Measurements from ENCODE around the gene PAFAH1B2. TPM values are rescaled to one million over a fixed set of nuclear protein-coding genes. Genes with fewer than 3 reads are reported as not detected.

PAFAH1B2 gene
- total RNA-seq, 1 donor from 2014 or later: 78.7 TPM

- H3K9me3 Mint-ChIP-seq: no peaks in the 10 kb centered on the region
- POLR2A ChIA-PET: interaction anchor here (0.8 to 1.5 kb wide), 4 partner anchors 13 to 40 kb away, joined by 3 to 4 read pairs (median 3); partner anchors contain the start of gene SIDT2
- no peaks in the 10 kb centered on the region for H3K27me3 Mint-ChIP-seq
- H3K4me3 Mint-ChIP-seq: no peak overlapping the region
- intact Hi-C loops (cut with micrococcal nuclease): no loop called here
- no peak overlapping the region for H3K27ac Mint-ChIP-seq
- H3K4me1 Mint-ChIP-seq: peaks cover 2% of the 10 kb centered on the region
- no peak for TF ChIP-seq CTCF (IDR thresholded peaks at IDR 0.05)
- peaks cover 90% of the 10 kb centered on the region for H3K36me3 Mint-ChIP-seq (ENCODE audit: low read depth)
- no peak for ATAC-seq (ENCODE audit: low read depth)
- DNase-seq: no peak
- CTCF ChIA-PET: no interaction called here
Measured at GRCh38 chr11:117218133-117218915, 74.2 kb downstream of the PAFAH1B2 start.

- no peaks in the 10 kb centered on the region for H3K9me3 Mint-ChIP-seq
- no peaks in the 10 kb centered on the region for H3K27me3 Mint-ChIP-seq
- DNase-seq (no peak), ATAC-seq (ENCODE audit: low read depth) (no peak)
- H3K4me1 Mint-ChIP-seq: peaks cover 2% of the 10 kb centered on the region
- intact Hi-C loops (cut with micrococcal nuclease): no loop called here
- no peak overlapping the region for H3K4me3 Mint-ChIP-seq
- CTCF ChIA-PET: interaction anchor here (1.8 kb wide), 1 partner anchor 37 kb away, joined by 6 read pairs; no protein-coding TSS in a partner anchor
- POLR2A ChIA-PET: interaction anchor here (1.1 to 1.5 kb wide), 2 partner anchors 38 to 40 kb away, joined by 3 to 4 read pairs; partner anchors contain the start of gene SIDT2
- no peak overlapping the region for H3K27ac Mint-ChIP-seq
- H3K36me3 Mint-ChIP-seq (ENCODE audit: low read depth): peaks cover 90% of the 10 kb centered on the region
- no peak for TF ChIP-seq CTCF (IDR thresholded peaks at IDR 0.05)
Measured at GRCh38 chr11:117219001-117219400, 74.9 kb downstream of the PAFAH1B2 start.

GRCh38 chr11:117219455-117219854 is 75.4 kb downstream of the PAFAH1B2 start:
- Mint-ChIP-seq H3K36me3 (ENCODE audit: low read depth) (peaks cover 90% of the 10 kb centered on the region), H3K27ac (no peak overlapping the region), H3K27me3 (no peaks in the 10 kb centered on the region), H3K4me1 (peaks cover 2% of the 10 kb centered on the region), H3K4me3 (no peak overlapping the region), H3K9me3 (no peaks in the 10 kb centered on the region)
- TF ChIP-seq CTCF (IDR thresholded peaks at IDR 0.05): no peak
- ChIA-PET POLR2A (interaction anchor here (1.0 to 1.1 kb wide), 2 partner anchors 16 to 41 kb away, joined by 3 read pairs; partner anchors contain the start of gene SIDT2), CTCF (interaction anchor here (1.8 kb wide), 1 partner anchor 38 kb away, joined by 6 read pairs; no protein-coding TSS in a partner anchor)
- intact Hi-C loops (cut with micrococcal nuclease): no loop called here
- no peak for DNase-seq
- no peak for ATAC-seq (ENCODE audit: low read depth)

GRCh38 chr11:117219995-117220394 is 75.9 kb downstream of the PAFAH1B2 start:
- peaks cover 90% of the 10 kb centered on the region for H3K36me3 Mint-ChIP-seq (ENCODE audit: low read depth)
- no peak overlapping the region for H3K4me3 Mint-ChIP-seq
- no peaks in the 10 kb centered on the region for H3K9me3 Mint-ChIP-seq
- no peak for ATAC-seq (ENCODE audit: low read depth)
- ChIA-PET CTCF (interaction anchor here (1.8 kb wide), 1 partner anchor 38 kb away, joined by 6 read pairs; no protein-coding TSS in a partner anchor), POLR2A (interaction anchor here (1.0 to 1.5 kb wide), 5 partner anchors 9 to 75 kb away, joined by 3 to 5 read pairs (median 5); partner anchors contain the start of genes PAFAH1B2 and SIDT2)
- no peaks in the 10 kb centered on the region for H3K27me3 Mint-ChIP-seq
- no peak for TF ChIP-seq CTCF (IDR thresholded peaks at IDR 0.05)
- DNase-seq: no peak
- H3K4me1 Mint-ChIP-seq: peaks cover 2% of the 10 kb centered on the region
- intact Hi-C loops (cut with micrococcal nuclease): no loop called here
- H3K27ac Mint-ChIP-seq: no peak overlapping the region

GRCh38 chr11:117220568-117220967 is 76.5 kb downstream of the PAFAH1B2 start:
- H3K4me3 Mint-ChIP-seq: no peak overlapping the region
- ChIA-PET POLR2A (interaction anchor here (0.6 to 1.5 kb wide), 6 partner anchors 9 to 303 kb away, joined by 3 to 5 read pairs (median 4); partner anchors contain the start of genes PAFAH1B2 and SIDT2), CTCF (interaction anchor here (1.8 kb wide), 1 partner anchor 39 kb away, joined by 6 read pairs; no protein-coding TSS in a partner anchor)
- H3K4me1 Mint-ChIP-seq: peaks cover 2% of the 10 kb centered on the region
- ATAC-seq (ENCODE audit: low read depth): no peak
- peaks cover 93% of the 10 kb centered on the region for H3K36me3 Mint-ChIP-seq (ENCODE audit: low read depth)
- intact Hi-C loops (cut with micrococcal nuclease): no loop called here
- no peak for TF ChIP-seq CTCF (IDR thresholded peaks at IDR 0.05)
- H3K27me3 Mint-ChIP-seq: no peaks in the 10 kb centered on the region
- no peak for DNase-seq
- no peaks in the 10 kb centered on the region for H3K9me3 Mint-ChIP-seq
- no peak overlapping the region for H3K27ac Mint-ChIP-seq

All from activated B cell treated with CpG ODN at 0.5 μM for 24 hours (primary cell).